HG03565 (cell line): ENCODE measurements around the gene SBDS.
A peak's percentile ranks its signal among the peaks of the same experiment; 100 is the strongest.
"Not testable (repeated sequence)": the region's sequence is repeated elsewhere in the genome, so short reads cannot be mapped to it uniquely, and the experiment has no call there.

ENCODE experiments used
- ATAC-seq: cut with Tn5 transposase; IDR thresholded peaks from one replicate; pipeline ENCODE4 v1.9.1; 2021; ENCODE audit warnings: mild to moderate bottlenecking, moderate library complexity; ENCODE audit not compliant: unreplicated experiment

The SBDS gene

DNA sequence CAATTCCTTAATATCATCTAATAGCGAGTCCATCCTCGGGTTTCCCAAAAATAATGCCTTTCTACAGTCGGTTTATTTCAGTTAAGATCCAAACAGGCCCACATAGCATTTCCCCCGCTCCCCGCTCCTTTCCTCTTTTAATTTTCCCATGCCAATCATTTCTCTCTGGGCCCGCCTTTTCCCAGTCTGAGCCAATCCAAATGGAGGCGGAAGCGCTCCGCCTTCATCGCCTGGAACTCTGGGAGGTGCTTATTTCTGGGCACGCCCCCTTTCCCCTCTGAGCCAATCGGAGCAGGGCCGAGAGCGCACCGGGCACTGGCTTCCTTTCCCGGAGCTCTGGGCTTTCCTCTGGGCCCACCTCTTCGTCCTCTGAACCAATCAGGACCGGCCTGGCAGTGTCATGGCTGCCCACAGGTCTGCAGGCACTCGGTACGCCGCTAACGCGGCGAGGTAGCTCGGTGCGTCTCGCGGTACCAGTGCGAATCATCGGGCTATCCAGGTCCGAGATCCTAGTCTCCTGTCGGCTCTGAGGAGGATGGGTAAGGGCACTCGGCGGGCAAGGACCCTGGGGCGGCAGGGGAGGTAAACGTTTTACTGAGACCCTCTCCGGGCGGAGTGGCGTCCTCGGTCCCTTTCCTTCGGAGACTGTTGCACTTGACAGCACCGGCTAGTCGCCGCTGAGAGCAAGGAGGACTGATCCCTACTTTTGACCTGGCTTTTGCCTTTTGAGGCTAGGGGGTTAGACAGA lies 1.2 kb upstream of the SBDS start, which contains the start of gene TYW1:
TSS of gene TYW1 (plus strand) at position 390 of the 748 bp plus-strand sequence. CDS start at position 536, 146 bp downstream.
- ATAC-seq: peak; percentile 83

DNA sequence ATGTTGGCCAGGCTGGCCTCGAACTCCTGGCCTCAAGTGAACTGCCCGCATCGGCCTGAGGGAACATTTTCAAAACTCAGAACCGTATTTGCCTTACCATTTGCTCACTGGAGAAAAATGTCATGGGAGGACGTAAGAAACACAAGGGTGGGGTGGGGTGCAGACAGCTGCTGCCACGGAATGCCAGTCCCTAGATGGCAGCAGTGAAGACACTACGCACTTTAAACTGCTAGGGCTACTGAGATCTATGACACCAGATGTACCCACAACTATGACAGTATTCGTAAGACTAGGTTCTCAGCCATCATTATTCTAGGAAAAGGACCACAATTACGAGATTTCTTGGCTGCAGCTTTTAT lies 716 bp downstream of the SBDS start:
- not testable (repeated sequence) for ATAC-seq

DNA sequence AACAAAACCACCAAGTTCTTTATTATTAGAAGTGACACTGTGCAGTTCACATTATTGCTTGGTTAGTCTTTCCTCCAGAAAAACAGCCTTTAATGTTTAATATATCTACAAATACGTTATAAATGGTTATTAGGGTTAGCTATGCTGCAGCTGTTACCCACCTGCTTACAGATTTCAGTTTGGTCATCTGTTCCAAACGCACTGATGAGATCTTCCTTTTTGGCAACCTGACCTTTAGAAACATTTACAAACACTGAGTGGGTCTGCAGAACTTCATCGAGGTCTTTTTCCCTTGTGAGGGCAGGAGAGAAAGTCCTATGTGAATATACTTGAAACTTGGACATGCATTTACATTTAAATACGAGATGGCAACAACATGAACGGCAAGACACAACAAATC lies 1.3 kb downstream of the SBDS start:
- ATAC-seq: not testable (repeated sequence)

DNA sequence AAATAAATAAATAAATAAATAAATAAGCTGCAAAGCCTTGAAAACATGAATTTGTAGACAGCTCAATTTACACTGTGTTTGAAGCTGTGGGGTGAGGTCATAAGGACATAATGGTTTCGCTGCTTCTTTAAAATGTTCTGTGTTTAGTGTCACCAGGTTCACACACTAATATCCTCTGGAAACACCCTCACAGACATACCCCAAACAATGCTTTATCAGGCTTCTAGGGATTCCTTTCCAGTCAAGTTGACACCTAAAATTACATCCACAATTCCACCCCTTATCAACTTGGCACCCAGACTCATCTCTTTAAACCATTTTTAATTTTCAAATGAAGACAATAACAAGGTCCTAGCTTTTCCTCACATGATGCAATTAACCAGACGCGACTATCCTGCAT lies 5.8 kb downstream of the SBDS start:
- not testable (repeated sequence) for ATAC-seq

DNA sequence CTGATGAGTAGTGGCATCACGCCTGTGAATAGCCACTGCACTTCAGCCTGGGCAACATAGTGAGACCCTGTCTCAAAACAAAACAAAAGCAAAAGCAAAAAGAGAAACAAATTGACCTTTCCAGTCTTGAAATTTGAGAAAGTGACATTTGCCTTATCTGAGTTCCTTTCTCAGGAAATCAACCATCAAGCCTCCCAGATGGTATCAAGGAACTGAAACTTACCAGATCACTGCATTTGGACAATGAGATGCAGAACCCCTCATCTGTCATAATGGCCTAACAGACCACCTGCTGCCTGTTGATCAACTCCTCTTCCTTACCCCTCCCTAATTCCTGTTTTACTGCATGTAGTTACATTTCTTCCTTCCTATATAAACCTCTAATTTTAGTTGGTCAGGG lies 15.1 kb downstream of the SBDS start:
- not testable (repeated sequence) for ATAC-seq

DNA sequence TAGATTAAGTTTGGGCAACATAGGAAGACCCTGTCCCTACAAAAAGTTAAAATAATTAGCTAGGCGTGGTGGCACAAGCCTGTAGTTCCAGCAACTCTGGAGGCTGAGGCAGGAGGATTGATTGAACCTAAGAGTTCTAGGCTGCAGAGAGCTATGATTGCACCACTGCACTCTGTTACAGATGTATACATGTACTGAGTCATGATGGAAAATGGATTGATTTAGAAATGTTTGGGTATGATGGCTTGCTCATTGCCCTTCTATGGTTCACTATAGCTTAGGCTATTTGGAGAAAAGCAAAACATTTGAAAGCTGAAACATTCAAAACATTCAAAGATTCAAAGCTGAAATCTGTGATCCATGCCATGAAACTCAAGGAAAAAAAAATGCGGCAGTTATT lies 16.4 kb downstream of the SBDS start:
- not testable (repeated sequence) for ATAC-seq

DNA sequence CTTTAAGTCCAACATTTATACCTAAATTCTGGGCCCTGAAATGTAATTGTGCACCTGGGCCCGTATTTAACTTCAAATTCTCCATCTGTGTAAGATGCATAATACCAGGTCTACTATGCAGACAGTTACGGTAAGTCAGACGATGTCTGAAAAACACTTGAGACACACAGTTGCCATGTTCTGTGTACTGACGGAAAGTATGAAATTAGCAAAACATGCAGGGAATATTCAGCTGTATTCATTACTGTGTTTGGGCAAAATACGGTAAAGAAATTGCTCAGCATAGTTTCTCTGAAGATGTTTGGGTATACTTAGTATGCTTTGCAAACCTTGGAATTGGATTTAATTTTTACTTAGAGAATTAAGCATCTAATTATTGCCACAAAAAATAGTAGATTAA lies 17.1 kb downstream of the SBDS start:
- not testable (repeated sequence) for ATAC-seq

DNA sequence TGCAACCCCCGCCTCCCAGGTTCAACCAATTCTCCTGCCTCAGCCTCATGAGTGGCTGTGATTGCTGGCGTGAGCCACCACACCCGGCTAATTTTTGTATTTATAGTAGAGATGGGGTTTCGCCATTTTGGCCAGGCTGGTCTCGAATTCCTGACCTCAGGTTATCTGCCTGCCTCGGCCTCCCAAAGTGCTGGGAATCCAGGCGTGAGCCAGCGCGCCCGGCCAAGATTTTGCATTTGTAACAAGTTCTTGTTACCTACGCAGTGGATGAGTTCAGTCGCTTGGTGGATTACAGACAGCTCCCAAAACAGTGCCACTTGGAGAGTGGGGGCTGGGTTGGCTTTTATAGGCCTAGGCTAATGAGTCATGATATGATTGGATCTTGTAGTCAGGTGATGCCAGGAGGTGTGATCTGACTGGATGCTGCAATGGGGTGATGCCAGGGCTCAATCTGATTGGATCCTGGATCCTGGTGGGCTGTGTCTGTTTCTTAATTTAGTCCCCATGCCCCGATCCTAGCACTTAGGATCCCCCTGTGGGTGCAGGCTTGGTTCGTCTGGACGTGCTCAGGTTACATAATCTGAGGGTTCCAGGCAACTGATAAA lies 20.3 kb downstream of the SBDS start:
- no peak for ATAC-seq

DNA sequence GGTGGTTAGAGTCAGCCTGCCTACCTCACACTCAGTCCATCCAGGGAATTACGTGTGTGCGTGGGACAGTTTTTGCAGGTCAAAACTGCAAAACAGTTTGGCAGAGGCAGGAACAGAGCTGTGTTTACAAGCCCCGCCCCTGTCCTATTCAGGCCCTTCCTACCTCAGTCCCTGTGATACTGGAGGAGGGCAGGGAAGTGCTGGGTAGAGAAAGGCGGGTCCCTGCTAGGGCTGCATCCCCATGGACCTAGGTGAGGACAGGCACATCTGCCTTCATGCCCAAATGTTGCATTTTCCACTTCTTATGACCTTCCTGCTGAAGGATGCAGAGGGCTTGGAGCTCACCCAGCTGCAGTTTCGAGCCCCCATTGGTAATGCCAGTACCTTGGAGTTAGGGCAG lies 25.1 kb downstream of the SBDS start:
- ATAC-seq: no peak

DNA sequence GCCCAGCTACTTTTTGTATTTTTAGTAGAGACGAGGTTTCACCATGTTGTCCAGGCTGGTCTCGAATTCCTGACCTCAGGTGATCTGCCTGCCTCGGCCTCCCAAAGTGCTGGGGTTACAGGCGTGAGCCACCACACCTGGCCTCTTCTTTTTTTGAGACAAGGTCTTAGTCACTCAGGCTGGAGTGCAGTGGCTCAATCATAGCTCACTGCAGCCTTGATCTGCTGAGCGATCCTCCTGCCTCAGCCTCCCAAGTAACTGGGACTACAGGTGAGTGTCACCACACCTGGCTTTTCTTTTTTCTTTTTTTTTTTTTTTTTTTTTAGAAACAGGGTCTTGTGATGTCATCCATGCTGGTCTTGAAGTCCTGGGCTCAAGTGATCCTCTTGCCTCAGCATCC lies 26.4 kb downstream of the SBDS start:
- ATAC-seq: not testable (repeated sequence)

DNA sequence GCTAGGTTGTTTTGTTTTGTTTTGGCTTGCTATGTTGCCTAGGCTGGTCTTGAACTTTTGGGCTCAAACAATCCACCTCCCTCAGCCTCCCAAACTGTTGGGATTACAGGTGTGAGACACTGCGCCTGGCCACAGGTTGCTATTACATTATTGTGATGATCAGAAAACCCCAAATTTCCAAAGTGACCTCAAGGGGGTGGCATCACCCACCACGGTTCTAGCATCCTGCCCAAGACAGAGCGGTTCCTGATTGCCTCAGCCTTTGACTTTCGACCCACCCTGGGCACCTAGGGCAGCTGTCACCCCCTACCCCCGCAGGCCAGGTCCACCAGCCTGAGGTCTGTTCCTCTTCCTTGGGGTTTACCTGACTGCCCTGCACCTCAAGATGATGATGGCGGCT lies 28.4 kb downstream of the SBDS start:
- no peak for ATAC-seq

DNA sequence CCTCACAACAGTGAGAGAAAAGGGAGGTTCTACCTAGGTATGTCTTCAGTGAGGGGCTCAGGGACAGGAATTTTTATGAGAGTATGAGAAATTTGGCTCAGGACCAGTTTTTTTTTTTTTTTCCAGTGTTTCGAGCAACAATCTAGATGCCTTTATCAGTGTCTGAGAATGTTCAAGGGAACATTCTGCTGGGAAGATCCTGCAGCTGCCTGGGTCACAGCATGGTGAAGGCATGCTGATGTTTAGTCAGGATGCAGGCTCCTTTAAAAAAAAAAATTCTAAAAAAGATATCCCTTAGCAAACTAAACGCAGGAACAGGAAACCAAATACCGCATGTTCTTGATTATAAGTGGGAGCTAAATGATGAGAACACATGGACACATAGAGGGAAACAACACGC lies 31.0 kb downstream of the SBDS start:
- no peak for ATAC-seq

DNA sequence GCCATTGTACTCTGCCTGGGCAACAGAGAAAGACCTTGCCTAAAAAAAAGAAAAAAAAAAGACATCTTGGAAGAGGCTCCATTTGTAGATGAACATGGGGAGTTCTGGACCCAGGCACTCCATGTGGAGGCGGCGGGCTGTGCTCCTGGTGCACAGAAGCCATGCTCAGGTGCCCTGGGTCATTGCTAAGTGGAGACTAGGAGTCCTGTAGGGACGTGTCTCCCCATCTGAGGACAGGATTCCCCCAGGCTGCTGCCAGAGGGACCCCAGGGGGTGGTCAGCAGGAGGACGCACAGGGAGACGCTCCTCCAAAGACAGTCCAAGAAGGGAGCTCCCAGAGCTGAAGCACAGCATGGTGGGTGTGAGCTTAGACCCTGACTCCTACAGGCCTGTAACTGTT lies 34.3 kb downstream of the SBDS start:
- ATAC-seq: no peak

DNA sequence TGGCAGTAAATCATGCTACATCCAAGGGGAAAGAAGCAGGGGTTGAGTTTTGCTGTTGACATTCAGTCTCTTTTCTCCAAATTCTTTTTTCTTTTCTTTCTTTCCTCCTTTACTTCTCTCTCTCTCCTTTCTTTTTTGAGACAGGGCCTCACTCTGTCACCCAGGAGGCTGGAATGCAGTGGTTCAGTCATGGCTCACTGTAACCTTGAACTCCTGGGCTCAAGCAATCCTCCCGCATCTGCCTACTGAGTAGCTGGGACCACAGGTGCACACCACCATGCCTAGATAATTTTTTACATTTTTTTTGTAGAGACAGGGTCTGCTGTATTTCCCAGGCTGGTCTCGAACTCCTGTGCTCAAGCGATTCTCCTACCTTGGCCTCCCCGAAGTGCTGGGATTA lies 35.2 kb downstream of the SBDS start:
- no peak for ATAC-seq

DNA sequence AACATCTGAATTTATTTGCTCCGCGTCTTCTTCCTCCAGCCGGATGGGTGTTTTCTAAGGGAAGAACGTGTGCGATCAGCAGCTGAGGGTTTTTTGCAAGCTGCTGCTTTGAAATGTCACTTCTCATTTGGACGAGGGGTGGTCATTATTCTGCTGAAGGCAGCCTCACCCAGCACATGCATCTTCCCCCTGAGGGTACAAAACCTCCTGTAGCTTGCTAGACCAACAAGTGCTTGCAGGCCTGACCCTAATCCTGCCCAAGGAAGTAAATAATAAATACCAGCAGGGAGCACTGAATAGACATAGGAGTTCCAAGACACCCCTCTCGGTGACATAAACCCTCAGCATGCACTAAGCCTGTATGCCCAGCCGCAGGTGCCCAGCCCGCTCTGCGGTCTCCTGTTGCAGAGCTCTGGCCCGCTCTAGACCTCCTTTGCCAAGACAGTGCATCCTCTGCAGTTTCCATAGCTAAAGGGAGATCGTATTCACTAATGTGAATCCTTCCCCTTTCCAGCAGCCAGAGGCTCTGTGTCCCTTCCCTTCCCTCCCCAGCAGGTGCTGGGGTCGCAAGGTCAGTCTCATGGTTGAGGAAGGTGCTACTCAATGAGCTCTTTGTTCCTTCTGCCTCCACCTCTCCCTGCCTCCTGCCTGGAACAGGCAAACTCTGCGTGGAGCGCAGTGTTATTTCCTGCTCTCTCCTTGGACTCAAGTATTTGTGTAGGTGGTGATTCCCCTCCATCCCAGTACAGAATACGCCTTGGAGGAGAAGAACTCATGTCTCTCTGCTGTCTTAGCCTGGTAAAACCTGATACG lies 36.6 kb downstream of the SBDS start:
- no peak for ATAC-seq

DNA sequence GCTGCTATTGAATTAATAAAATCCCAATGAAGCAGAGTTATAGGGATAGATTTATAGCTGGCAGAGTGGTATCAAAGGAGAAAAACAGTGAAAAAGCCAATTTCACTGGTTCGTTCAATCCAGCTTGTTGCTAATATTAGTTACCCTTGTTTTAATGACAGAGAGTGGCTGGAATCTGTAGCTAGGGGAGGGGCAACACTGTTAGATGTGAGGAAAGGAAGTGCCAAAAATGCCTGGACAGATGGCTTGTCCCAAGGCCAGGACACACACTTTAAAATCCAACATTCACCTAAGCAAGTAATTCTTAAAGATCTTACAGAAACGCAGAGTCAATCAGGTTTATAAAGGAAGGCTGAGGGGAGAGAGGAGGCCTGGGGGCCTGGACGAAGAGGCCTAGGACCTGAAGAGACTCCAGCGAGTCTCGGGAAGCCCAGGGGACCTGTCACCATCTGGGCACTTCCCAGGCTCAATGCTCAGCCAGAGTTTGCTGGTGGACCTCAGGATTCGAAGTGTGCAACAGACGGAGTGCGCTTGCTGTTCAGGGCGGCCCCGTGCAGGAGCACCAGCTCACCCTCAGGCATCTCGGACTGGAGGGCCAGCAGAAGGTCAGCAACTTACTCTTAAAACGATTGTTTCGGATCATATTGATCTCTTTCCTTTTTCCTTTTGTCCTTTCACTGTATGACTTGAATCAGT lies 37.6 kb downstream of the SBDS start:
- no peak for ATAC-seq

DNA sequence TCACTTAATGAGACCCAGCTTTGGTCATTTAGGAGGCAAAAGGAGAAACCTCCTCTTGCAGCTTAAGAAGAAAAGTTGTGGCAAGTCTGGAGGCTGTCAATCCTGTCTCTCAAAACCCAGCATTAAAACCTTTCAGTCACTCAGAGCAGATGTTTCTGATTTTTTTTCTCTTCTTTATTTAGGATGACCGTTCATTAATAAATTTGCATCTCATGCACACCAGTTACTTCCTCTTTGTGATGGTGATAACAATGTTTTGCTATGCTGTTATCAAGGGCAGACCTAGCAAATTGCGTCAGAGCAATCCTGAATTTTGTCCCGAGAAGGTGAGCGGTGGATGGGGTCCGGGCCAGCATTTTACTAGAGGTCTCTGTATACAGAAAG lies 42.4 kb downstream of the SBDS start:
- no peak for ATAC-seq

DNA sequence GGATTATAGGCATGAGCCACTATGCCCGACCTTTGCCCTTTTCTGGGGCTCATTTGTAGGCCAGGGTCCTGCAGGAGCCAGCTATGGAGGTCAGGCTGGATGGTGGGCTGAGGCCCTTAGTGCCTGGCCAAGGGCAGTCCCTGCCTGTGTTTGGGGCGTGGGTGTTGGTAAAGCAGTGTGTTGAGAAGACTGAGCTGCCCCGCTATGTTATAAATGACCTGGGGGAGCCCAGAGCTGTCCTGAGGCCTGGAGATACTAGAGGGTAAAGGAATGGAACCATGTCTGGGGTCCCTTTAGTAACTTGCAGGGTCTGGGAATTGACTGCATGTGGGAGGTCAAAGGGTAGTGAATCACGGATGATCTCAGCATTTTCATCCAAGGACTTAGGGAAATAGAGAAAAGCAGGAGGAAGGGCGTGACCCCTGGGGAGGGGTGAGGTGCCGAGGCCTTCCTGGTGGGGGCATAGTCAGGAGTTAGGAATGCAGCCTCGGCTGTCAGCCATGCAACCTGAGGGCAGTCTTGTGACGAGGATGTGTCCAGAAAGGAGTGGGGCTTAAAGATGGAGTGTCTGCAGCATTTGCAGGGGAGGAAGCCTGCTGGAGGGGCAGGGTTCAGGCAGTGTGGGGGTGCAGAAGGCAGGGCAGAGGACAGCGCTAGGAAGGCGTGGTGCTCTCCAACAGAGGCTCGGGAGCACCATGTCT lies 42.9 kb downstream of the SBDS start:
- ATAC-seq: no peak

DNA sequence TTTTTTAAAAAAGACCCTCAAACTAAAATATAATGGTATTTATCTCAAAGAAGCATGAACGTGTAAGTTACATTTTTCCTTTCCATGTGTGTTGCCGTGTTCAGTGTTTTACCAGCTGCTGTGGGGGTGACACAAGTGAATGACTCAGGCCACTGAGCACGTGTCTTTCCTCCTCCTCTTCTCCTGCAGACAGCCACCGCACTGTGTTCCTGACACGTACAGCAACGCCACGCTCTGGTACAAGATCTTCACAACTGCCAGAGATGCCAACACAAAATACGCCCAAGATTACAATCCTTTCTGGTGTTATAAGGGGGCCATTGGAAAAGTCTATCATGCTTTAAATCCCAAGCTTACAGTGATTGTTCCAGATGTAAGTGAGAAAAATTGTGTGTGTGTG lies 44.6 kb downstream of the SBDS start:
- no peak for ATAC-seq

DNA sequence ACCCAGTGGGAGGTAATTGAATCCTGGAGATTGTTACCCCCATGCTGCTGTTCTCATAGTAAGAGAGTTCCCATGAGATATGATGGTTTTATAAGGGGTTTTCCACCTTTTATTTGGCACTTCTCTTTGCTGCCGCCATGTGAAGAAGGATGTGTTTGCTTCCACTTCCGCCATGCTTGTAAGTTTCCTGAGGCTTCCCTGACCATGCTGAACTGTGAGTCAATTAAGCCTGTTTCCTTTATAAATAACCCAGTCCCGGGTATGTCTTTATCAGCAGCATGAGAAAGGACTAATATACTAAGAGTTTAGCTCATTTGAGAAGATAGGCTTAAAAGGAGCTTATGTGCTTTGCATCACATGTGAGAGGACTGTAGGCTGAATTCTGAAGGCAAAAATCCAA lies 45.1 kb downstream of the SBDS start:
- ATAC-seq: no peak
